HL-60 (cell line): Measurements from ENCODE around the gene COLEC12.

Source experiments
- DNase-seq, 2 experiments: peaks; one replicate each; pipeline ENCODE4 v3.0.0-alpha.2; 2010 to 2020; ENCODE audit warnings: low read depth in 1 of 2, low spot score in 1 of 2
- H3K27ac ChIP-seq: fragments of 250-450 bp; sonication (Bioruptor Pico); replicated peaks from 2 replicates; pipeline ENCODE4 v1.5.1; 2020; ENCODE audit warnings: mild to moderate bottlenecking, moderate library complexity
- H3K27me3 ChIP-seq: fragments of 250-450 bp; sonication (Bioruptor Pico); 2 replicates; pipeline ENCODE4 v1.5.1; 2021; ENCODE audit warnings: mild to moderate bottlenecking, moderate library complexity; ENCODE audit not compliant: insufficient read depth, poor library complexity, severe bottlenecking
- H3K4me3 ChIP-seq: replicated peaks from 2 replicates; pipeline ENCODE4 v1.5.1; 2011; ENCODE audit warnings: mild to moderate bottlenecking, control low read depth, low read length; ENCODE audit not compliant: insufficient read depth
- GABPA ChIP-seq: IDR thresholded peaks from 2 replicates; pipeline ENCODE4 v1.6.1; 2012; ENCODE audit warnings: low read depth
- POLR2AphosphoS5 ChIP-seq: IDR thresholded peaks from 2 replicates; pipeline ENCODE4 v1.6.1; 2012; ENCODE audit warnings: low read depth
- REST ChIP-seq: IDR thresholded peaks from 2 replicates; pipeline ENCODE4 v1.6.1; 2012; ENCODE audit warnings: low read depth; ENCODE audit not compliant: insufficient replicate concordance
- SPI1 ChIP-seq: IDR thresholded peaks from 2 replicates; pipeline ENCODE4 v1.6.1; 2012; ENCODE audit warnings: low read depth, mild to moderate bottlenecking, borderline replicate concordance
- TF ChIP-seq, protein P1 (sequence below): IDR thresholded peaks from one replicate; pipeline ENCODE4 v1.5.1; 2011; ENCODE audit warnings: low read length, control low read depth, inconsistent platforms; ENCODE audit not compliant: insufficient read depth

The COLEC12 gene

DNA sequence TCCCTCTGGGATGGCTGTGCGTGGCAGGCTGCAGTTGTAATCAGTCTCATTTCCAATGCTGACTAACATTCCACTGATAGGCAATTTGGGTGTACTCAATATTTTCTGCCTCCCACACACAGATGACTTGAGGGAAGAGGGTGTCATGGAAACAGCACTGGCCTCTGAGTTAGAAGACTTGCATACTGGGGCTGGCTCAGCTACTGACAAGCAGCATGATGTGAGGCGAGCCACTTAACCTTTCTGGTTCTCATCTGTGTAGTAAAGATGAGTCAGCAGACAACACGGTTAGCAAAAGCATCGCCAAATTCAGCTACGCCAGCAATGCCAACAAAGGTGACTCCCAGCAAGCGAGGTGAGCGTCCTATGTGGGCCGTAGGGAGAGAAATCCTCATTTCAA lies 73.5 kb downstream of the COLEC12 start:
- no peak overlapping the region for H3K27ac ChIP-seq
- no peaks in the 10 kb centered on the region for H3K27me3 ChIP-seq
- H3K4me3 ChIP-seq, result no peak overlapping the region
- TF ChIP-seq, protein P1, sequence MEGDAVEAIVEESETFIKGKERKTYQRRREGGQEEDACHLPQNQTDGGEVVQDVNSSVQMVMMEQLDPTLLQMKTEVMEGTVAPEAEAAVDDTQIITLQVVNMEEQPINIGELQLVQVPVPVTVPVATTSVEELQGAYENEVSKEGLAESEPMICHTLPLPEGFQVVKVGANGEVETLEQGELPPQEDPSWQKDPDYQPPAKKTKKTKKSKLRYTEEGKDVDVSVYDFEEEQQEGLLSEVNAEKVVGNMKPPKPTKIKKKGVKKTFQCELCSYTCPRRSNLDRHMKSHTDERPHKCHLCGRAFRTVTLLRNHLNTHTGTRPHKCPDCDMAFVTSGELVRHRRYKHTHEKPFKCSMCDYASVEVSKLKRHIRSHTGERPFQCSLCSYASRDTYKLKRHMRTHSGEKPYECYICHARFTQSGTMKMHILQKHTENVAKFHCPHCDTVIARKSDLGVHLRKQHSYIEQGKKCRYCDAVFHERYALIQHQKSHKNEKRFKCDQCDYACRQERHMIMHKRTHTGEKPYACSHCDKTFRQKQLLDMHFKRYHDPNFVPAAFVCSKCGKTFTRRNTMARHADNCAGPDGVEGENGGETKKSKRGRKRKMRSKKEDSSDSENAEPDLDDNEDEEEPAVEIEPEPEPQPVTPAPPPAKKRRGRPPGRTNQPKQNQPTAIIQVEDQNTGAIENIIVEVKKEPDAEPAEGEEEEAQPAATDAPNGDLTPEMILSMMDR, result no peak
- TF ChIP-seq REST (no peak), POLR2AphosphoS5 (no peak)
- DNase-seq, result no peak

GRCh38 chr18:425106-425745 lies 75.3 kb downstream of the COLEC12 start:
- Histone ChIP-seq H3K27me3 (no peaks in the 10 kb centered on the region), H3K27ac (no peak overlapping the region), H3K4me3 (no peak overlapping the region)
- DNase-seq, result no peak
- TF ChIP-seq GABPA (no peak), SPI1 (no peak), REST (no peak), POLR2AphosphoS5 (no peak)
- TF ChIP-seq, protein P1, result no peak

DNA sequence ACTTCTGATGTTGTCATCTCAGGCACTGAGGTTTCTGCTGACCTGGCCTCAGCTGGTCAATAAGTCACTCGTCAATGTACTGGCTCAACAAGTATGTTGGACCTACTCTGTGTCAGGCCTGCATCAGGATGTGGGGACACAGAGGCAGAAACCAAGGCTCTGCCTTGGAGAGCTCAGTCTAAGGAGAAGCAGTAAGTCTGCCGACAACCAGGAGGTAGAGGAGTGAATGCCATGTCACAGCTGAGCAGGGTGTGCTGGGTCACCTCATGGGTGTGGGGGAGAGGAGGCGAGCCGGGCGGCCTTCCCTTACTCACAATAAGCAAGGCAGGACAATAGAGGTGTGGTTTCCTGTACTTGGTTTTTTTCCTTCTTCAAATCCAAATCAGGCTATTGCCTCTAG lies 75.8 kb downstream of the COLEC12 start:
- TF ChIP-seq, protein P1, result no peak
- TF ChIP-seq GABPA, result no peak
- no peak for TF ChIP-seq SPI1
- no peak for TF ChIP-seq POLR2AphosphoS5
- TF ChIP-seq REST, result no peak
- no peaks in the 10 kb centered on the region for H3K27me3 ChIP-seq
- DNase-seq, result no peak
- H3K27ac ChIP-seq, result no peak overlapping the region
- no peak overlapping the region for H3K4me3 ChIP-seq
